Measurements from ENCODE around the gene SPTB.

DNA sequence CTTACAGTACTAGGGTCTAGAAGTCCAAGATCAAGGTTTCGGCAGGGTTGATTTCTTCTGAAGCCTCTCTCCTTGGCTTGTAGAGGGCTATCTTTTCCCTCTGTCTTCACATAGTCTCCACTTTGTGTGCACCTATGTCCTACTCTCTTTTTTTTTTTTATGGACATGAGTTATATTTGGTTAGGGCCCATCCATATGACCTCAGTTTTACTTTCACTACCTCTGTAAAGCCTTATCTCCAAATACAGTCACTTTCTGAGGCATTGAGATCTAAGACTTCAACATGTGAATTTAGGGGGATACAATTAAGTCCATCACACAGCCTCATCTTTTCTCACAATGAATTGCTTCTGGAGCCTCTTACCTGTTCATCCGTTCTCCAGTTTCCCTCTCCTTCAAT is 5.9 kb upstream of the SPTB start:
- TF ChIP-seq, protein P1, sequence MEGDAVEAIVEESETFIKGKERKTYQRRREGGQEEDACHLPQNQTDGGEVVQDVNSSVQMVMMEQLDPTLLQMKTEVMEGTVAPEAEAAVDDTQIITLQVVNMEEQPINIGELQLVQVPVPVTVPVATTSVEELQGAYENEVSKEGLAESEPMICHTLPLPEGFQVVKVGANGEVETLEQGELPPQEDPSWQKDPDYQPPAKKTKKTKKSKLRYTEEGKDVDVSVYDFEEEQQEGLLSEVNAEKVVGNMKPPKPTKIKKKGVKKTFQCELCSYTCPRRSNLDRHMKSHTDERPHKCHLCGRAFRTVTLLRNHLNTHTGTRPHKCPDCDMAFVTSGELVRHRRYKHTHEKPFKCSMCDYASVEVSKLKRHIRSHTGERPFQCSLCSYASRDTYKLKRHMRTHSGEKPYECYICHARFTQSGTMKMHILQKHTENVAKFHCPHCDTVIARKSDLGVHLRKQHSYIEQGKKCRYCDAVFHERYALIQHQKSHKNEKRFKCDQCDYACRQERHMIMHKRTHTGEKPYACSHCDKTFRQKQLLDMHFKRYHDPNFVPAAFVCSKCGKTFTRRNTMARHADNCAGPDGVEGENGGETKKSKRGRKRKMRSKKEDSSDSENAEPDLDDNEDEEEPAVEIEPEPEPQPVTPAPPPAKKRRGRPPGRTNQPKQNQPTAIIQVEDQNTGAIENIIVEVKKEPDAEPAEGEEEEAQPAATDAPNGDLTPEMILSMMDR (IDR thresholded peaks at IDR 0.05): no peak
- TF ChIP-seq POLR2A (IDR thresholded peaks at IDR 0.05): no peak
- no peak for TF ChIP-seq EP300 (IDR thresholded peaks at IDR 0.05)
